ENCODE data around the gene CEMIP. TPM values are rescaled to one million over a fixed set of nuclear protein-coding genes. Genes with fewer than 3 reads are reported as not detected.
A peak's percentile ranks its signal among the peaks of the same experiment; 100 is the strongest.

CEMIP gene
- total RNA-seq, 4 donors from 2014 or later, result 0.17 to 0.34 (median 0.26) TPM; not detected in 1

DNA sequence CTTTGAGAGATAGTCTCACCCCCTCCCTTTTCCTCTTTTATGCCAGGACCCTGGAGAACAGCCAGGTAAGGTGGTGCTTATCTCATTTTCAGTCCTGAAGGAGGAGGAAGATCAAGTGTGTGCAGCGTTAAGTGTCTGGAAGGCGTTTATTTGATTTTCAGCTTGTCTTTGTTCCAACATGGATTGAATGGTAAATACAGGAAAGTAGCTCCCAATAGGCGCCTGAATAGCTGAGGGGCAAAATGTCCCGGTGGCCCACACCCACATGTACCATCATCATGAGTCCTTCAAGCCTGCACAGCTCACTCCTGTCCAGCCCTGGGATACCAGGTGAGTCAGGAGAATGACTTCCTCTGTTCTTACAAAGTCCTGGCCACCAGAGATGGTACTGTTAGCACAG lies 73.5 kb downstream of the CEMIP start:
- H3K27ac ChIP-seq (replicated peaks in 1 of 4), result no peak overlapping the region
- no peak for DNase-seq (ENCODE audit: extremely low spot score)
- TF ChIP-seq, protein P1, sequence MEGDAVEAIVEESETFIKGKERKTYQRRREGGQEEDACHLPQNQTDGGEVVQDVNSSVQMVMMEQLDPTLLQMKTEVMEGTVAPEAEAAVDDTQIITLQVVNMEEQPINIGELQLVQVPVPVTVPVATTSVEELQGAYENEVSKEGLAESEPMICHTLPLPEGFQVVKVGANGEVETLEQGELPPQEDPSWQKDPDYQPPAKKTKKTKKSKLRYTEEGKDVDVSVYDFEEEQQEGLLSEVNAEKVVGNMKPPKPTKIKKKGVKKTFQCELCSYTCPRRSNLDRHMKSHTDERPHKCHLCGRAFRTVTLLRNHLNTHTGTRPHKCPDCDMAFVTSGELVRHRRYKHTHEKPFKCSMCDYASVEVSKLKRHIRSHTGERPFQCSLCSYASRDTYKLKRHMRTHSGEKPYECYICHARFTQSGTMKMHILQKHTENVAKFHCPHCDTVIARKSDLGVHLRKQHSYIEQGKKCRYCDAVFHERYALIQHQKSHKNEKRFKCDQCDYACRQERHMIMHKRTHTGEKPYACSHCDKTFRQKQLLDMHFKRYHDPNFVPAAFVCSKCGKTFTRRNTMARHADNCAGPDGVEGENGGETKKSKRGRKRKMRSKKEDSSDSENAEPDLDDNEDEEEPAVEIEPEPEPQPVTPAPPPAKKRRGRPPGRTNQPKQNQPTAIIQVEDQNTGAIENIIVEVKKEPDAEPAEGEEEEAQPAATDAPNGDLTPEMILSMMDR (IDR thresholded peaks at IDR 0.05), result no peak
- no peak for TF ChIP-seq POLR2A (IDR thresholded peaks at IDR 0.05; ENCODE audit: low read depth)
- no peak for TF ChIP-seq EP300 (IDR thresholded peaks at IDR 0.05)
- TF ChIP-seq POLR2AphosphoS5 (IDR thresholded peaks at IDR 0.05), result no peak
- no peak overlapping the region for H3K4me3 ChIP-seq
- no peaks in the 10 kb centered on the region for H3K9me3 ChIP-seq
- H3K36me3 ChIP-seq, result no peaks in the 10 kb centered on the region
- intact Hi-C loops (cut with DNase I), result no loop called here
- 75% methylated on average over 4 of the region's 4 CpGs for WGBS
- H3K4me1 ChIP-seq, result peaks cover 10 to 22% (median 15%) of the 10 kb centered on the region in 4 donors
- H3K27me3 ChIP-seq, result no peaks in the 10 kb centered on the region

DNA sequence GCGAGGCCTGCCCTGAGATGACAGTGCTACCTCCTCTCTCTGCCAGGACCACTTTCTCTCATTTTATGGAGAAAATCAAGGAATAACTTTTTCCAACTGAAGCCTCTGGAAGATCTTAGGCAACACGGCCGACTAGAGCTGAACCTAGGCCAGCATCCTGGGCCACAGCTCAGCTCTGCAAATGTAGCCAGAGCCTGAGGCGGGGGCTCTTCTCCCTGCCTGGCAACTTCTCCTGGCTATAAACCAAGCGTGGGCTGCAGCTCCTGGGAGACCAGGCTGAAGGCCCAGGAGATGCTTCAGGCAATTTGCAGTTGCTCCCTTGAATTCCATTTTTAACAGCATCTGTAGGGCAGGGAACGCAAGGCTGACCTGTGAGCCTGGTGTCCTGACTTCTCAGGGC lies 74.9 kb downstream of the CEMIP start:
- DNase-seq (ENCODE audit: extremely low spot score), result no peak
- H3K27ac ChIP-seq (replicated peaks in 1 of 4), result no peak overlapping the region
- H3K27me3 ChIP-seq, result no peaks in the 10 kb centered on the region
- H3K4me1 ChIP-seq, result peaks cover 10 to 22% (median 15%) of the 10 kb centered on the region in 4 donors
- WGBS, result 43% methylated on average over 1 of the region's 6 CpGs
- H3K36me3 ChIP-seq, result no peaks in the 10 kb centered on the region
- no peak overlapping the region for H3K4me3 ChIP-seq
- H3K9me3 ChIP-seq, result no peaks in the 10 kb centered on the region
- intact Hi-C loops (cut with DNase I), result no loop called here
- no peak for TF ChIP-seq EP300 (IDR thresholded peaks at IDR 0.05)
- no peak for TF ChIP-seq POLR2A (IDR thresholded peaks at IDR 0.05; ENCODE audit: low read depth)
- no peak for TF ChIP-seq POLR2AphosphoS5 (IDR thresholded peaks at IDR 0.05)

DNA sequence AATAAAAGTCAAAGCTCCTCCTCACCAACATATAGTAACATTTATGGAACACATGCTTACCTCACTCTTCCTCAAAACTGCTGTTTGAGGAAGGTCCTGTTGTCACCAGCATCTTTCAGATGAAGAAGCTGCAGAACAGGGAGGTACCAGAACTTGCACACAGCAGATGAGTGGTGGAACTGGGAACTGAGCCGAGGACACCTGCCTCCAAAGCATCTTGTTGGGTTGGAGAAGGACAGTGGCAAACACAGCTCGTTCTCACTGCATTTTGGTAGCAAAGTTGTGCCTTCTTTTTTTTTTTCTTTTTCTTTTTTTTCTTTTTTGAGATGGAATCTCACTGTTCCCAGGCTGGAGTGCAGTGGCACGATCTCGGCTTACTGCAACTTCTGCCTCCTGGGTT lies 76.0 kb downstream of the CEMIP start:
- 99% methylated on average over 4 of the region's 4 CpGs for WGBS
- intact Hi-C loops (cut with DNase I), result no loop called here
- Histone ChIP-seq H3K36me3 (no peaks in the 10 kb centered on the region), H3K27ac (replicated peaks in 1 of 4) (no peak overlapping the region), H3K4me3 (no peak overlapping the region), H3K9me3 (no peaks in the 10 kb centered on the region), H3K27me3 (no peaks in the 10 kb centered on the region), H3K4me1 (peaks cover 10 to 22% (median 15%) of the 10 kb centered on the region in 4 donors)
- TF ChIP-seq POLR2A (IDR thresholded peaks at IDR 0.05; ENCODE audit: low read depth), result no peak
- TF ChIP-seq, protein P1 (IDR thresholded peaks at IDR 0.05), result no peak
- no peak for TF ChIP-seq EP300 (IDR thresholded peaks at IDR 0.05)
- no peak for TF ChIP-seq POLR2AphosphoS5 (IDR thresholded peaks at IDR 0.05)
- DNase-seq (ENCODE audit: extremely low spot score), result no peak

DNA sequence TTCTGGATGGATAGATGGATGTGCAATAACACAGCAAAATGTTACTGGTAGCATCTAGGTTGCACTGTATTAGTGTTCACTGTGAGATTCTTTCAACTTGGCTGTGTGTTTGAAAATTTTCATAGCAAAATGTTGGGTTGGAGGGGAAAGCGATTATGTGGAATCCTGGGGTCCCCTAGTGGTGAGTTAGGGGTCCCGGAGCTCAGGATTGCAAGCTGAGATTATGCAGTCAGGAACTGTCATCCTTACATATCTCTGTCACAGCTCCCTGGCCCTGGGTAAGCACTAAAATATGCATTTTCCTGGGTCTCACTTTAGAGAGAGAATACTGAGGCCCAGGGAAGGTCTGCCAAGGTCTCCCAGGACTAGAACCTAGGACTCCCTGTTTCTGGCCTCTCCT lies 77.2 kb downstream of the CEMIP start:
- intact Hi-C loops (cut with DNase I), result no loop called here
- Histone ChIP-seq H3K9me3 (no peaks in the 10 kb centered on the region), H3K27me3 (no peaks in the 10 kb centered on the region), H3K4me1 (peaks cover 10 to 29% (median 22%) of the 10 kb centered on the region in 4 donors), H3K36me3 (no peaks in the 10 kb centered on the region), H3K27ac (replicated peaks in 1 of 4) (no peak overlapping the region), H3K4me3 (no peak overlapping the region)
- TF ChIP-seq, protein P1 (IDR thresholded peaks at IDR 0.05), result no peak
- no peak for TF ChIP-seq EP300 (IDR thresholded peaks at IDR 0.05)
- no peak for TF ChIP-seq POLR2AphosphoS5 (IDR thresholded peaks at IDR 0.05)
- no peak for TF ChIP-seq POLR2A (IDR thresholded peaks at IDR 0.05; ENCODE audit: low read depth)
- WGBS, result 66% methylated on average over 2 of the region's 2 CpGs
- no peak for DNase-seq (ENCODE audit: extremely low spot score)

DNA sequence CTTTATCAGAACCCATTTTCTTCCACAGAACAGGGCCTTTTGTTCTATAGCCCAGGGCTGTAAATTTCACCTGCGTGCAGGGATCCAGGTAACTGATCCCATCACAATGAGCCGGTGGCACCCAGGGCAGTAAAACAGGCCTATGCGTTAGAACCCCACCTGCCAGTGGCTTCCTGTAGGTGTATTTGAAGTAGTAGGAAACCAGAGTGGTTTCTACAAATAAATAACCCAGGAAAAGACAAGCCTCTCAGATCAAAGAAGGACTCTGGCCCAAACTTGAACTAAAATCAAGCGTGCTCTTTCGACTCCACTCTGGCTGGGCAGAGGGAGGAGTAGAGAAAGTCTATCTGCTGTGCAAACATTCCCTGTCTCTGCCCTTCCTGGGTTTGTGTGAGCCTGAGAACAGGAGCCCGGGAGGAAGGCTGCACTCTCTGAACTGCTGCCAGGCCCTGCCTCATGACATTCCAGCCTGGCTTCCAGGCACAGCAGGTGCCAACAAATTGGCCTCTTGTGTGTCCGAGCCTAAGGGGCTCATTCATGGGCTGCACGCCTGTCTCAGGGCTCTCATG lies 77.7 kb downstream of the CEMIP start:
- no peaks in the 10 kb centered on the region for H3K27me3 ChIP-seq
- H3K4me1 ChIP-seq, result peaks cover 10 to 34% (median 27%) of the 10 kb centered on the region in 4 donors
- WGBS, result 57% methylated on average over 5 of the region's 8 CpGs
- intact Hi-C loops (cut with DNase I), result no loop called here
- H3K9me3 ChIP-seq, result no peaks in the 10 kb centered on the region
- DNase-seq (ENCODE audit: extremely low spot score), result no peak
- H3K4me3 ChIP-seq, result no peak overlapping the region
- H3K27ac ChIP-seq (replicated peaks in 1 of 4), result no peak overlapping the region
- no peaks in the 10 kb centered on the region for H3K36me3 ChIP-seq
- TF ChIP-seq POLR2AphosphoS5 (IDR thresholded peaks at IDR 0.05) (peak in 1 of 2 donors; percentile 53), EP300 (IDR thresholded peaks at IDR 0.05) (no peak)

DNA sequence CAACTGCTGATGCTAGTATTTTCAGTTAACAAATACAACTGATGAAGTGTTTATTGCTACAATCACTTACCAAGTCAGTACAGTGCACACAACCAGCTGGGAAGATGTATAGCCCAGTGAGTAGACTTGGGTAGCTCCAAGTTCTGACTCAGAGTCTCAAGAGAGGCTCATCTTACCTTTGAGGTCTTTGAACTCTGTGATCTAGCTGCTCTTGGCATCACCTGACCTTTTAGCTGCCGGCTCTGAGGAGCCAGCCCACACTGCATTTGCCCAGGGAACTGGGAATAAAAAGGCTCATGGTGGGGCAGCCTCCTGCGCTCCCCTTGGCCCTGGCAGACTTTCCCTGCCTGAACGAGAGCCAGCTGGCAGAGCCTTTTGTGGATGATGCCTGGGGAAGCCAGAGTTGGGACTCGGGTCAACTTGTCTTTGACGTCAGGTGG lies 82.6 kb downstream of the CEMIP start:
- no peaks in the 10 kb centered on the region for H3K9me3 ChIP-seq
- intact Hi-C loops (cut with DNase I), result no loop called here
- no peak for DNase-seq (ENCODE audit: extremely low spot score)

More for the DNA sequence above, 82.6 kb downstream of the CEMIP start:
- TF ChIP-seq POLR2A (IDR thresholded peaks at IDR 0.05; ENCODE audit: low read depth) (no peak), EP300 (IDR thresholded peaks at IDR 0.05) (no peak), POLR2AphosphoS5 (IDR thresholded peaks at IDR 0.05) (no peak)
- TF ChIP-seq, protein P1 (IDR thresholded peaks at IDR 0.05), result no peak
- H3K36me3 ChIP-seq, result no peaks in the 10 kb centered on the region
- no CpG with 5 or more reads among the region's 5 CpGs for WGBS
- peaks cover 8 to 30% (median 23%) of the 10 kb centered on the region in 4 donors for H3K4me1 ChIP-seq
- H3K4me3 ChIP-seq, result no peak overlapping the region
- H3K27ac ChIP-seq (replicated peaks in 1 of 4), result no peak overlapping the region
- H3K27me3 ChIP-seq, result no peaks in the 10 kb centered on the region
